HG02798 (cell line): ENCODE data around the gene MOCS2.
"Not testable (repeated sequence)": the region's sequence is repeated elsewhere in the genome, so short reads cannot be mapped to it uniquely, and the experiment has no call there.

ENCODE experiments used
- ATAC-seq: cut with Tn5 transposase; IDR thresholded peaks from one replicate; pipeline ENCODE4 v1.9.1; 2021; ENCODE audit warnings: mild to moderate bottlenecking; ENCODE audit not compliant: unreplicated experiment, poor library complexity

Gene MOCS2, protein sequence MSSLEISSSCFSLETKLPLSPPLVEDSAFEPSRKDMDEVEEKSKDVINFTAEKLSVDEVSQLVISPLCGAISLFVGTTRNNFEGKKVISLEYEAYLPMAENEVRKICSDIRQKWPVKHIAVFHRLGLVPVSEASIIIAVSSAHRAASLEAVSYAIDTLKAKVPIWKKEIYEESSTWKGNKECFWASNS

DNA sequence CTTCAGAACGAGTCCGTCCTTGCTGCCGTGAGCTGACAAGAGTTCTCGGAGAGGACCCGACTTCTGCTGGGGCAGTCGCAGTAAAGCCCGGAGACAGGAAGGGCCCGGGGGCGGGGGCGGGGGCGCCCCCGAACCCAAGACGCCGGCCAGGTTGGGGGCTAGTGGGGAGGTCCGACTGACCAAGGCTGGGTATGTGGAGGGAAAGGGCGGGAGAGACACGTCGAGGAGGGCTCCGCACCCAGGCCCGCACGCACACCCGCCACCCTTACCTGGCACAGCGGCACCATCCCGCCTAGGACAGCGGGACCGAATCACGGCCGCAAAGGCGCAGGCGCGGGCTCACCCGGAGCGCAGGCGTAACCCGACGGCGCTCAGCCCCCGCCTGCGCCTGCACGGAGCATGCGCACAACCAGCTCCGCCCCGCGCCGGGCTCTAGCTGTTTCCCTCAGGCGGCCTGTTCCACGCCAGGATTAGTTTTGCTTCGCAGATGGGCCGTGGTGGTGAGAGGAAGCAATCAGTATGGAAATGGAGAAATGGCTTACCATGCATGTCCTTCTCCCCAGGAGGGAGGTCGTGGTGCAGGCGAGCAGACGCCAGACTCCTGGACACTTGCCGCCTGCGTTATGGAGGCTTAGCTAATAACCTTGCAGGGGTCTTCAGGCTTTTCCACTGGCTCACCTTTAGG is at the start of gene MOCS2:
TSS of gene MOCS2 (minus strand) at position 315 of the 685 bp plus-strand sequence. CDS start 2,583 bp downstream, outside the sequence.
- peak; percentile 97 for ATAC-seq

GRCh38 chr5:53151713-53152458 is 42.3 kb upstream of the MOCS2 start:
- no peak for ATAC-seq

- ATAC-seq = no peak
These were observed 23.5 kb upstream of the MOCS2 start for GRCh38 chr5:53133020-53133419.

DNA sequence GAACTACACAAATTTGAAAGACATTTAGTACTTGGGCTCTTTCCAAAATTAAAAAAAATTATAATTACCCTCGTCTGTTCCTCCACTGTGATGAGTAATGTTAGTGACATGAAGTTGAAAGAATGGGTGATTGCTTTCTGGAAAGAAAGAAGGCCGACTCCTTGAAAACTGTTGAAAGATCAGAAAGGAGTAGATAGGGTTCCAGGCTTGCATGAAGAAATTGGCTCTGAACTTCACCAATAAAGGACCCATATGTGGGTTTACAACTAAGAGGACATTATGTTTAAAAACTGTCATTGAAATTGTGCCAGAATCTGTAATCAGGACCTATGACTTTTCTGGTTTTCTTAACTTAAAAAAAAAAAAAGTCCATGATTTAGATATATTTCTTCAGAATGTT is 20.7 kb upstream of the MOCS2 start:
- ATAC-seq = no peak

- no peak for ATAC-seq
These were observed 18.9 kb upstream of the MOCS2 start for GRCh38 chr5:53128481-53128880.

- no peak for ATAC-seq
These were observed 17.6 kb upstream of the MOCS2 start for GRCh38 chr5:53127107-53127506.

GRCh38 chr5:53126521-53126920 is 17.0 kb upstream of the MOCS2 start:
- no peak for ATAC-seq

DNA sequence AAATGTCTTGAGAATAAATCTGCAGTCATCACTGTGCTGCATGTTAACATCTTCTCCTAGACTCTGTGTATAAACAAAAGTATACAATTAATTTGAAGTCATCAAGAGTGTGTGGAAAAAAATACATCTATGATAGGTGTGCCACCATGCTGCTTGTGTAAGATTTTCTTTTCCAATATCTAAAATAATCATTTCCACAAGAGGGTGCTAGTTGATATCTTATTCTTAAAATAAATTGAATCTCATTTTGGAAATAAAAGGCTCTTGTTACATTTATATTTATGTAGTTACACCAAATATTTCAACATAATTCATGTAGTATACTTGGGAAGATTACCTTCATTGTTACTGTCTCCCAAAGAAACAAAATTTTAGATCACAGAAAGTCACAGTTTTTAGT is 14.1 kb upstream of the MOCS2 start:
- no peak for ATAC-seq

- ATAC-seq = no peak
These were observed 10.6 kb upstream of the MOCS2 start for GRCh38 chr5:53120165-53120564.

- no peak for ATAC-seq
These were observed 9.3 kb upstream of the MOCS2 start for GRCh38 chr5:53118879-53119278.

DNA sequence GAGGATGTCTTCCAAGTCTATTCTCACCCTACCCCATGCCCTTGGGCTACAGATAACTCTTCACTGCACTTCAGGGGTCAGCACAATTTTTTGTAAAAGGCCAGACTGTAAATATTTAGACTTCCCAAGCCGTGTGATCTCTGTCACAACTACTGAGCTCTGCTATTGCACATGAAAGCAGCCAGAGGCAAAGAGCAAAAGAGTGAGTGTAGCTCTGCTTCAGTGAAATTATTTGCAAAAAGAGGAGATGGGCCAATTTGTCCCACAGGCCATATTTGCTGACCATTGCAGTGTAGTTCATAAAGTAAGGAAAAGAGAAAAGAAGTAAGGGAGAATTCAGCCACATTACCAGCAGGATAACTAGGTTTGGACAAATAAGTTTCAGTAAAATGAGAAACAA is 7.0 kb upstream of the MOCS2 start:
- ATAC-seq = no peak

GRCh38 chr5:53114988-53115387 is 5.4 kb upstream of the MOCS2 start:
- ATAC-seq = no peak

DNA sequence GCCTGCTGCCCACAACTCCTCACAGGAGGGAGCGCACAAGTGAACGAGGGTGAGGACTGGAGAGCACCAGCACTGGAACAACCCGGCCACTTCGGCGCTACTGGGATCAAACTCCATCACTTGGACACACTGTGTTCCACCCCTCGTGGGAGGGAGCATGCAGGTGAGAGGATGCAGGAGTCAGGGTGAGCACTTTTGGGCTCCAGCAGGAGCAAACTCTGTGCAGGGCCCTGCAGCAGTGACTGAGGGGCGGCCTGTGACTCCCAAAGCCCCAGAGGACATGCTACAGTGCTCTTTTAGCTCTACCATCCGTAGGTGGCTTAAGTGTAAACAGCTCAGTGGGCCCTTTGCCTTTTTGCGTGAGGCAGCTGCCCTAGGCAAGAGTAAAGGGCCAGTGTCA is 4.4 kb upstream of the MOCS2 start:
- ATAC-seq = no peak

DNA sequence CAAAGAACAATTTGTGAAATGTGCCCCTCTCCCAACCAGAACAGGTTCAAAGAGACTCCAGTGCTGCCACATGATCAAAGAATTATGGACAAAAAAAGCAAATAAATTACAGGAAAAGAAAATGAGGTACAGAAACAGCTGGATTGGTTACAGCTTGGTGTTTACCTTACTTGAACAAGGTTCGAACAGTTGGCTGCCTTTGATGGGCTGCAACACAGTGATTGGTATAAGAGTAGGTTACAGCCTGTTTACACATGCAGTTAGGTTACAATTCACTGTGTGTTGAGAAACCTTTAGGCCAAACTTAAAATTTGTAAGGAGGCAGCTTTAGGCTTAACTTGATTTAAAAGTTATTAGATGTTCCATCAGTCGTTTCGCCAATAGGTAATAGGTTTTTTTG is 3.4 kb upstream of the MOCS2 start:
- ATAC-seq = no peak

DNA sequence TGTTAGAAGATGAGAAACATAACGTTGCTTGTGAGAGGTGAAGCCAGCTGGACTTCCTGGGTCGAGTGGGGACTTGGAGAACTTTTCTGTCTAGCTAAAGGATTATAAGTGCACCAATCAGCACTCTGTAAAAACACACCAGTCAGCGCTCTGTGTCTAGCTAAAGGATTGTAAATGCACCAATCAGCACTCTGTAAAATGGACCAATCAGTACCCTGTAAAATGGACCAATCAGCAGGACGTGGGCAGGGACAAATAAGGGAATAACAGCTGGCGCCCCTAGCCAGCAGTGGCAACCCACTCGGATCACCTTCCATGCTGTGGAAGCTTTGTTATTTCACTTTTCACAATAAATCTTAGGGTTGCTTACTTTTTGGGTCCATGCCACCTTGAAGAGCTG is 2.8 kb upstream of the MOCS2 start:
- not testable (repeated sequence) for ATAC-seq

- no peak for ATAC-seq
These were observed 1.6 kb upstream of the MOCS2 start for GRCh38 chr5:53111139-53111538.

GRCh38 chr5:53110156-53110555 is 599 bp upstream of the MOCS2 start:
- ATAC-seq = peak; percentile 1

- peak; percentile 8 for ATAC-seq
These were observed 508 bp downstream of the MOCS2 start for GRCh38 chr5:53109056-53109442.

DNA sequence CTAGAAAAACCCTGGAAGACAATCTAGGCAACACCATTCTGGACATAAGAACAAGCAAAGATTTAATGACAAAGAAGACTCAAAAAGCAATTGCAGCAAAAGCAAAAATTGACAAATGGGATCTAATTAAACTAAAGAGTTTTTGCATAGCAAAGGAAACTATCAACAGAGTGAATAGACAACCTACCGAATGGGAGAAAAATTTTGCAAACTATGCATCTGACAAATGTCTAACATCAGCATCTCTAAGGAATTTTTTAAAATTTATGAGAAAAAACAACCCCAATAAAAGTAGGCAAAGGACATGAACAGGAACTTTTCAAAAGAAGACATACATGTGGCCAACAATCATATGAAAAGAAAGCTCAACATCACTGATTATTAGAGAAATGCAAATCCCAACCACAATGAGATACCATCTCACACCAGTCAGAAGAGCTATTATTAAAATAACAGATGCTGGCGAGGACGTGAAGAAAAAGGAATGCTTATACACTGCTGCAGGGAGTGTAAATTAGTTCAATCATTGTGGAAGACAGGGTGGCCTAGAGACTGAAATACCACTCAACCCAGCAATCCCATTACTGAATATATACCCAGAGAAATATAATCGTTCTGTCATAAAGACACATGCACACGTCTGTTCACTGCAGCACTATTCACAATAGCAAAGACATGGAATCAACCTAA is 3.8 kb downstream of the MOCS2 start:
- ATAC-seq = no peak

GRCh38 chr5:53100606-53101005 is 9.0 kb downstream of the MOCS2 start:
- no peak for ATAC-seq

DNA sequence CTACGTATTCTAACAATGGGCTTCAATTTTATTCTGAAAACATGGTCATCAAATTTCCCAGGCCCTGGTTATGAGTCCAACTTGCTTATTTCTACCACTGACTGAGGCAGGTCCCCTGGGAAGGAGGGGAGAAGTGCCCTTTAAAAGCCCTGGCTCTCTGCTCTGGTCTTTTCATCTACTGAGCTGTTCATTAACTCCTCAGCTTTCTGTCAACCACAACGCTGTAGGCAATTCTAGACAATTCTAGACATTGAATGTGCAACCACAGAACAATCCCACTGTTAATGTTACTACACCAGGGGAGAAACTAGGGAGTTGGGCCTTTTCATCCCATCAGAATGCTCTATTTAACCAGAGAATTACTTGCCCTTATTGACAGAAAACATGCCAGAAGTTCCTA is 10.0 kb downstream of the MOCS2 start:
- ATAC-seq = no peak
